Activated effector memory CD4-positive, alpha-beta T cell treated with anti-CD3 and anti-CD28 coated beads, Interleukin-2, amount 50 U/mL, for 16 hours (primary cell): ENCODE data around the gene UBE2L3.
"Not testable (repeated sequence)": the region's sequence is repeated elsewhere in the genome, so short reads cannot be mapped to it uniquely, and the experiment has no call there.

Experiments used
- DNase-seq: peaks from one replicate; pipeline ENCODE4 v3.0.0-alpha.2; 2020

The UBE2L3 gene

GRCh38 chr22:21605887-21606564 lies 38.5 kb downstream of the UBE2L3 start:
- no peak for DNase-seq

- no peak for DNase-seq
Measured at GRCh38 chr22:21606775-21607174, 39.3 kb downstream of the UBE2L3 start.

- not testable (repeated sequence) for DNase-seq
Measured at GRCh38 chr22:21609556-21610157, 42.1 kb downstream of the UBE2L3 start.

- DNase-seq = no peak
Measured at GRCh38 chr22:21611210-21611977, 43.9 kb downstream of the UBE2L3 start.

GRCh38 chr22:21612858-21613257 lies 45.3 kb downstream of the UBE2L3 start:
- DNase-seq = no peak

GRCh38 chr22:21613553-21614233 lies 46.2 kb downstream of the UBE2L3 start:
- no peak for DNase-seq

- DNase-seq = no peak
Measured at GRCh38 chr22:21615731-21616130, 48.2 kb downstream of the UBE2L3 start.

GRCh38 chr22:21617337-21617736 lies 49.8 kb downstream of the UBE2L3 start:
- not testable (repeated sequence) for DNase-seq

GRCh38 chr22:21621025-21621424 lies 53.5 kb downstream of the UBE2L3 start:
- DNase-seq = no peak

- DNase-seq = no peak
Measured at GRCh38 chr22:21622011-21622918, 54.8 kb downstream of the UBE2L3 start.

- DNase-seq = no peak
Measured at GRCh38 chr22:21622919-21623647, 55.6 kb downstream of the UBE2L3 start.

- DNase-seq = no peak
Measured at GRCh38 chr22:21623648-21623970, 56.1 kb downstream of the UBE2L3 start.

- peak; percentile 77 for DNase-seq
Measured at GRCh38 chr22:21624120-21624879, 56.8 kb downstream of the UBE2L3 start.

GRCh38 chr22:21624880-21625791 lies 57.6 kb downstream of the UBE2L3 start:
- no peak for DNase-seq

- DNase-seq = no peak
Measured at GRCh38 chr22:21626073-21626734, 58.7 kb downstream of the UBE2L3 start.

GRCh38 chr22:21626735-21627469 lies 59.4 kb downstream of the UBE2L3 start:
- DNase-seq = no peak

- DNase-seq = no peak
Measured at GRCh38 chr22:21628386-21629254, 61.1 kb downstream of the UBE2L3 start.
